HG03175 (cell line): ENCODE measurements around the gene CDC26.
A peak's percentile ranks its signal among the peaks of the same experiment; 100 is the strongest.
"Not testable (repeated sequence)": the region's sequence is repeated elsewhere in the genome, so short reads cannot be mapped to it uniquely, and the experiment has no call there.

Experiments used
- ATAC-seq: cut with Tn5 transposase; IDR thresholded peaks from one replicate; pipeline ENCODE4 v1.9.1; 2021; ENCODE audit warnings: mild to moderate bottlenecking, moderate library complexity; ENCODE audit not compliant: unreplicated experiment

CDC26 gene

GRCh38 chr9:113244556-113244955 lies 30.8 kb downstream of the CDC26 start:
- no peak for ATAC-seq

GRCh38 chr9:113241161-113241560 lies 34.2 kb downstream of the CDC26 start:
- ATAC-seq, result no peak

GRCh38 chr9:113238859-113239232 lies 36.5 kb downstream of the CDC26 start:
- ATAC-seq, result no peak

GRCh38 chr9:113238202-113238858 lies 37.0 kb downstream of the CDC26 start:
- no peak for ATAC-seq

- ATAC-seq, result no peak
Observed at GRCh38 chr9:113237026-113237425, 38.3 kb downstream of the CDC26 start.

GRCh38 chr9:113235701-113236255 lies 39.6 kb downstream of the CDC26 start:
- not testable (repeated sequence) for ATAC-seq

- ATAC-seq, result no peak
Observed at GRCh38 chr9:113231701-113232100, 43.7 kb downstream of the CDC26 start.

GRCh38 chr9:113228130-113228665 lies 47.2 kb downstream of the CDC26 start:
- ATAC-seq, result no peak

GRCh38 chr9:113227436-113227835 lies 47.9 kb downstream of the CDC26 start:
- ATAC-seq, result no peak

- no peak for ATAC-seq
Observed at GRCh38 chr9:113223963-113224362, 51.4 kb downstream of the CDC26 start.

GRCh38 chr9:113222482-113222841 lies 52.9 kb downstream of the CDC26 start:
- ATAC-seq, result no peak

- ATAC-seq, result no peak
Observed at GRCh38 chr9:113221800-113222481, 53.4 kb downstream of the CDC26 start.

- ATAC-seq, result peak; percentile 85
Observed at GRCh38 chr9:113221003-113221799, 54.2 kb downstream of the CDC26 start, which contains the start of the genes FKBP15 and SLC31A1. Gene FKBP15 (minus strand): TSS chr9:113221277. CDS start chr9:113221243, 34 bp downstream. Gene SLC31A1 (plus strand): TSS chr9:113221544. CDS start chr9:113256149, 34,605 bp downstream.

- no peak for ATAC-seq
Observed at GRCh38 chr9:113220467-113221002, 54.8 kb downstream of the CDC26 start.

GRCh38 chr9:113219969-113220368 lies 55.4 kb downstream of the CDC26 start:
- peak; percentile 65 for ATAC-seq

GRCh38 chr9:113219186-113219936 lies 56.0 kb downstream of the CDC26 start:
- ATAC-seq, result peak; percentile 35
